Erythroblast (primary cell): Measurements from ENCODE around the gene TMEM185A.

Source experiments
- GATA1 ChIP-seq: IDR thresholded peaks from 2 replicates; pipeline ENCODE4 v1.6.1; 2011; ENCODE audit warnings: low read depth, mild to moderate bottlenecking, control low read depth, low read length, moderate library complexity
- POLR2A ChIP-seq: IDR thresholded peaks from 2 replicates; pipeline ENCODE4 v1.6.1; 2011; ENCODE audit warnings: mild to moderate bottlenecking, low read length

- TF ChIP-seq POLR2A = no peak
- TF ChIP-seq GATA1 = no peak
Observed at GRCh38 chrX:149639568-149639967, 8.0 kb upstream of the TMEM185A start.
